Activated CD4-positive, alpha-beta memory T cell treated with anti-CD3 and anti-CD28 coated beads, Interleukin-2, amount 10 ng/mL, durations not matched to agents 7 days and 5 days (primary cell): ENCODE results near the gene OPA1. TPM values are rescaled to one million over a fixed set of nuclear protein-coding genes. Genes with fewer than 3 reads are reported as not detected.

Experiments used
- CTCF ChIA-PET: fragments of 350-600 bp; sonication (Branson Sonifier 250); formaldehyde crosslinking; loops from one replicate; lab custom pipeline; 2021; ENCODE audit warnings: antibody characterized with exemption, inconsistent platforms; lab: Charles Lee
- POLR2A ChIA-PET: fragments of 350-600 bp; sonication (Branson Sonifier 250); formaldehyde crosslinking; loops from one replicate; lab custom pipeline; 2021; ENCODE audit warnings: antibody characterized with exemption; lab: Charles Lee
- DNase-seq: peaks from one replicate; pipeline ENCODE4 v3.0.0-alpha.2; 2020
- H3K27ac Mint-ChIP-seq: one replicate; pipeline ENCODE4 v1.8.0; 2021; ENCODE audit warnings: mild to moderate bottlenecking, mixed read lengths
- H3K27me3 Mint-ChIP-seq: one replicate; pipeline ENCODE4 v1.8.0; 2021; ENCODE audit warnings: mixed read lengths
- H3K36me3 Mint-ChIP-seq: one replicate; pipeline ENCODE4 v1.8.0; 2021; ENCODE audit warnings: low read depth, mixed read lengths
- H3K4me1 Mint-ChIP-seq: one replicate; pipeline ENCODE4 v1.8.0; 2021; ENCODE audit warnings: mixed read lengths
- H3K4me3 Mint-ChIP-seq: one replicate; pipeline ENCODE4 v1.8.0; 2021; ENCODE audit warnings: mild to moderate bottlenecking, mixed read lengths
- H3K9me3 Mint-ChIP-seq: one replicate; pipeline ENCODE4 v1.8.0; 2021; ENCODE audit warnings: mixed read lengths
- total RNA-seq, 2 experiments: library from RNA; stranded (reverse); gene quantifications; one replicate each; pipeline ENCODE4 v1.2.3, GENCODE V29; 2021

OPA1 gene
- total RNA-seq, 2 experiments from 2014 or later, result 61.0 to 66.4 TPM

DNA sequence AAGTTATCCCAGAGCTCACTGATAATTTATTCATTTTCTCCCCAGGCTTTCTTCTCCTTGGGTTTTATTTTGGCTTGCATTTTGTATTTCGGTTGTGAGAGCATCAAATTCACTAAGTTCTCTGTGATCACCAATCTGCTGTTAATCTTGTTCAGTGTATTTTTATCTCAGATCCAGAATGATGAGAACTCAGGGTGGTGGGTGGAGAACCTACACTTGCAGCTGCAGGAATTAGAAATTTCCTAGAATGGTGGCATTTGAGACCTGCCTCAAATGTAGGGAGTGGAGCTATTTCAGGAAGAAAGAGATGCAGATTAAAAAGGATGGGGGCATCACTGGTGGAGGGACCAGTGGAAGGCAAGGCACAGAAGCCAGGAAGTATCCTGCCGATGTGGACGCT lies 129.6 kb downstream of the OPA1 start:
- ChIA-PET CTCF (no interaction called here), POLR2A (no interaction called here)
- Mint-ChIP-seq H3K9me3 (peaks cover 2% of the 10 kb centered on the region), H3K4me1 (no peaks in the 10 kb centered on the region), H3K27me3 (peaks cover 7% of the 10 kb centered on the region), H3K36me3 (no peaks in the 10 kb centered on the region), H3K4me3 (no peak overlapping the region), H3K27ac (no peak overlapping the region)
- DNase-seq, result no peak

DNA sequence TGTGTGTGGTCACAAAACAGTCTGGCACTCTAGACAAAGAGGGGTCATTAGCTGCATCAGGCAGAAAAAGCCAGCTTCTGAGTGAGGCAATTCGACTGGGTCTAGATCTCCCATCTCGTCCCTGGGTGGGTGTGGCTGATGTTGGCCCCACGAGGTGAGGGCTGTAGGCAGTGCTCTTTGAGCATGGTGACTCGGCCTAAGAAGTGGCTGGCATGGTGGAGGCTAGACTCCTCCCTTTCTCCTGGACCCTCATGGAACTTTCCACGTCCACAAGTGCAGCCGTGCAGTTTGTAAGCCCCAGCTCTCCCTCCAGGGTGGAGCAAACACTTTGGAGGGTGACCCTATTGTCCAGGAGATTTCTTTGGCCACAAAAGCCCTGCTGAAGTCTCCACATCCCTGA lies 134.1 kb downstream of the OPA1 start:
- no peaks in the 10 kb centered on the region for H3K4me1 Mint-ChIP-seq
- DNase-seq, result no peak
- ChIA-PET POLR2A (interaction anchor here (0.6 kb wide), 1 partner anchor 706 kb away, joined by 3 read pairs; no protein-coding TSS in a partner anchor), CTCF (interaction anchor here (0.8 kb wide), 2 partner anchors 12 to 56 kb away, joined by 3 read pairs; no protein-coding TSS in a partner anchor)
- H3K9me3 Mint-ChIP-seq, result no peaks in the 10 kb centered on the region
- H3K27me3 Mint-ChIP-seq, result peaks cover 7% of the 10 kb centered on the region
- H3K4me3 Mint-ChIP-seq, result no peak overlapping the region
- no peak overlapping the region for H3K27ac Mint-ChIP-seq
- H3K36me3 Mint-ChIP-seq, result no peaks in the 10 kb centered on the region

DNA sequence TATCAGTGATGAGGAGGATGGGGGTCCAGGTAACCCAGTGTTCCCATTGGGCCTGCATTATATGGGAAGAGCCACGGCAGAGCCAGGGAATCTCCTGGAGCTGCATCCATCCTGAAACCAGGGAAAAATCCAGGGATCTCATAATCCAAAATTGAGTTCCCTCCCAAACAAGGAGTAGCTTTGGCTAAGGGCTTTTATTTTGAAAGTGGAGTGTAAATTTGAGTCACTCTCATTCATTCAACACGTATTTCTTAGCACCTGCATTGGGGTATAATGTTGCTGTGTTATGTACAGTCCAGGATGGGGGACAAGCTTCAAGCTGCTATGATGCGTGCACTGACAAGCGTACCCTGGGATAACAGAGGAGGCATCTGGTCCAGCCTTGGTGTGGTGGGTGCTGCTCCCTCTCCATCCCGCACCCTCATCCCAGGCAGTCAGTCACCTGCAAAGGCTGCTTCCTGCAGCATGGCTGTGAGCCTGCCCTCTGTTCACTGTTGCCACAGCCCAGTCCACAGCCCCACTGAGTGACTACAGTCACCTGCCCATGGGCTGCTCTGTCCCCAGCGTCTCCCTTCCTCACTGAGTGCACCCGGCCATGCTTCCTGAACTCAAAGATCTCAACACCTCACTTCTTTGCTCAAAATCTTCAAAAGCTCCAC lies 135.6 kb downstream of the OPA1 start:
- H3K27ac Mint-ChIP-seq, result no peak overlapping the region

DNA sequence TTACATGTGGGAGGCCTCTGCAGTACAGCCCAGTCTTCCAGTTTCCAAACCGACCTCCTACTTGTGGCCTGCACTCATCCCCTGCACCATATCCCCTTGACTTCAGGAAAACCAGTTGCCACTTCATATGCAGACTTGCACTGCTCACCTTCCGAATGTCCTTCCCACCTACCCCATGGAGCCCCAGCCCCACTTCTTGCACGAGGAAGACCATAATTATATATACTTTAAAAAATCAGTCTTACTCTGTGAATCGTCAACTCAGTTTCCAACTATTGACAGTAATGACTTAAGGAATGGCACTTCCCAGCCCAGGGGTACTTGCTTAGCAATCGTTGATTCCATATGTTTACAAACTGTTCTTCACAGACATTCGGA lies 136.1 kb downstream of the OPA1 start:
- ChIA-PET CTCF (no interaction called here), POLR2A (no interaction called here)
- H3K4me3 Mint-ChIP-seq, result no peak overlapping the region
- no peaks in the 10 kb centered on the region for H3K4me1 Mint-ChIP-seq
- H3K36me3 Mint-ChIP-seq, result no peaks in the 10 kb centered on the region
- H3K27me3 Mint-ChIP-seq, result peaks cover 6% of the 10 kb centered on the region
- no peak overlapping the region for H3K27ac Mint-ChIP-seq
- DNase-seq, result no peak
- H3K9me3 Mint-ChIP-seq, result no peaks in the 10 kb centered on the region

More for the DNA sequence above, 135.6 kb downstream of the OPA1 start:
- Mint-ChIP-seq H3K9me3 (no peaks in the 10 kb centered on the region), H3K4me3 (no peak overlapping the region), H3K36me3 (no peaks in the 10 kb centered on the region), H3K4me1 (no peaks in the 10 kb centered on the region), H3K27me3 (peaks cover 7% of the 10 kb centered on the region)
- ChIA-PET POLR2A (no interaction called here), CTCF (no interaction called here)
- no peak for DNase-seq

DNA sequence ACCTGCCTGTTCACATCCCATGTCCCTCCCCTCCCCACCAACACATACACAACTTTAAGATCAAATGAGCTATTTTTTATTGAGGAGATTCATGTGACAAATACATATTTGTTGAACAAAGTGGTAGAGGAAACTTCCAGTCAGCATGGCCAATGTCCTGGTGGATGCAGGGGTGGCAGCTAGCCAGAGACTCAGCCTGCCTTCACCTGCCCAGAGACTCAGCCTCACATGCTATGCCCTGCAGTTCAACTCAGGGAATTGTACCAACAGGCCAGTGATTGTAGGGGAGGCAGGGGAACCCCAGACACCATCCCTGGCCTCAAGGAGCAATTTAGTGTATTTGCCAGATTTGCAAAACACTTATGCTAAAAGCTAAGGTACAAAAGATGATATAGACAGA lies 136.6 kb downstream of the OPA1 start:
- Mint-ChIP-seq H3K4me3 (no peak overlapping the region), H3K4me1 (no peaks in the 10 kb centered on the region), H3K9me3 (no peaks in the 10 kb centered on the region), H3K27me3 (peaks cover 6% of the 10 kb centered on the region), H3K27ac (no peak overlapping the region), H3K36me3 (no peaks in the 10 kb centered on the region)
- ChIA-PET POLR2A (no interaction called here), CTCF (no interaction called here)
- no peak for DNase-seq

DNA sequence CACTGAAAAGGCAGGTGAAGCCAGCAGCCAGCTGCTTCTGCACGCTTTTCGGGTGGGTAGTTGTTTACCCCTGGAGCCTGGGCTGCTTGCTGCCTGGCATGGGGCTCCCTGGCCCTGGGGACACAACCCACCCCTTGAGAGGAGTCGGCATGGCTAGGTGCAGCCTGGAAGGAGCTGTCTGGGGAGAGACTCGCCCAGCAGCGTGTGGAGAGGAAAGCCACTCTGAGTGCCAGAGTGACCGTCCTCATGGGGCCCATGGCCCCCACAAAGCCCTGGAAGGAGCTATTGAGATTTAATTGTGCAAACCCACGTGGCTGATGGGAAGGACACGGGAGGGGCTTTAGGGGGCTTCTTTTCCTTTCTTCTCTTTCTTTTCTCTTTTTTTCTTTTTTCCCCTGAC lies 137.5 kb downstream of the OPA1 start:
- Mint-ChIP-seq H3K4me3 (no peak overlapping the region), H3K27ac (no peak overlapping the region), H3K27me3 (peaks cover 6% of the 10 kb centered on the region), H3K36me3 (no peaks in the 10 kb centered on the region), H3K9me3 (no peaks in the 10 kb centered on the region), H3K4me1 (no peaks in the 10 kb centered on the region)
- CTCF ChIA-PET, result no interaction called here
- POLR2A ChIA-PET, result no interaction called here
- no peak for DNase-seq

DNA sequence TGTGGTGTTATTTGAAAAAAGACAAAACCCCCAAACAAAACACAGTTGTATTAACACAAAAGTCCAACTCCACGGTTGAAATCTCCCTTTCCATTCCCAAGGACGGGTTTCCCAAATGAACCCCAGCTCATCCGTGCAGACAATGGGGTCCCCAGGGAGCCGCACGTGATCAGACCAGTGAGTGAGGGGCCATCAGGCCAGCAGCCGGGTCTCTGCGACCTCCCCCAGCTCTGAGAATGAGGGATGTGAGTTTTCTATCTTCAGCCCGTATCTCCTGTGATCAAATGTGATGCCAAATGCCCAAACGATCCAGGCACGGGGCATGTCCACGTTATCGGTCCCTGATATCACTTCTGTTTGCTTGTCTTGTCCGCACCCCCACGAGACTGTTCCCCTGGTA lies 138.0 kb downstream of the OPA1 start:
- H3K36me3 Mint-ChIP-seq, result no peaks in the 10 kb centered on the region
- no peaks in the 10 kb centered on the region for H3K4me1 Mint-ChIP-seq
- ChIA-PET CTCF (no interaction called here), POLR2A (no interaction called here)
- no peak for DNase-seq
- H3K27ac Mint-ChIP-seq, result no peak overlapping the region
- peaks cover 6% of the 10 kb centered on the region for H3K27me3 Mint-ChIP-seq
- no peaks in the 10 kb centered on the region for H3K9me3 Mint-ChIP-seq
- H3K4me3 Mint-ChIP-seq, result no peak overlapping the region

DNA sequence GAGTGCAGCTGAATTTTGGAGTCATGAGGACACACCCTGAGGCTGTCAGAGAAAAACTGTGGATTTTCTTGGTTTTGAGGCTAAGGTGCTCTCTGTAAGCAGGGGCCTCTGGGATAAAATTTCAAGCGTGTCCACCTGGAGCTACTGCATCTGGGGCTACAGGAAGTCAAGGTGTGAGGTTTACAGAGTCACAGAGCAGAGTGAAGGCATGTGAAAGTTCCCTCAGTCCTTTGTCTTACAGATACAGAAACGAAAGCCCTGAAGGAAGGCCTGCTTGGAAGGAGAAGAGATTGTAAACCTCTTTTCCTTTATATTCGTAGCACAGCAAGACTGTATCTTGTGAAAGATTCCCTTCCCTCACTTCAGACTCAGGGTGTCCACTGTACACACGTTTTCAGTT lies 138.6 kb downstream of the OPA1 start:
- no peaks in the 10 kb centered on the region for H3K4me1 Mint-ChIP-seq
- DNase-seq, result no peak
- ChIA-PET CTCF (no interaction called here), POLR2A (no interaction called here)
- no peak overlapping the region for H3K27ac Mint-ChIP-seq
- H3K36me3 Mint-ChIP-seq, result no peaks in the 10 kb centered on the region
- peaks cover 6% of the 10 kb centered on the region for H3K27me3 Mint-ChIP-seq
- H3K9me3 Mint-ChIP-seq, result no peaks in the 10 kb centered on the region
- H3K4me3 Mint-ChIP-seq, result no peak overlapping the region

DNA sequence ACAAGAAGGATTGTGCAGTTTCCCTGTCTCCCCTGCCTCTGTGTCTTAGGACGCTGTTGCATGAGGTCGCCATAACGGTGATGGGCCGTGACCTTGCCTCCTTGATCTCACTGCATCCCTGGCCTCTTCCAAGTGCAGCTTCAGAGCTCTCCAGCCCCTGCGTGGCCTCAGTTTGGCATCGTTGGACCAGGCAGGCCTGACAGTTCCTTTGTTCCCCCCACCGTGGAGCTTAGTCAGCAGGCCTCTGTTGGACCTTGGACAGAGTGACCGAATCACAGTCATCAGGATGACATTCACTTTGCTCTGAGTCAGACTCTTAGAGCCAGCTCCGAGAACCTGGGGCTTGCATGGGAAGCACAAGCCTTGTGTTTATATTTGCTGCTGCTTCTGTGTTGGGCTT lies 139.4 kb downstream of the OPA1 start:
- ChIA-PET POLR2A (no interaction called here), CTCF (no interaction called here)
- no peaks in the 10 kb centered on the region for H3K4me1 Mint-ChIP-seq
- peaks cover 6% of the 10 kb centered on the region for H3K27me3 Mint-ChIP-seq
- no peak overlapping the region for H3K27ac Mint-ChIP-seq
- H3K36me3 Mint-ChIP-seq, result no peaks in the 10 kb centered on the region
- DNase-seq, result no peak
- H3K9me3 Mint-ChIP-seq, result no peaks in the 10 kb centered on the region
- no peak overlapping the region for H3K4me3 Mint-ChIP-seq

DNA sequence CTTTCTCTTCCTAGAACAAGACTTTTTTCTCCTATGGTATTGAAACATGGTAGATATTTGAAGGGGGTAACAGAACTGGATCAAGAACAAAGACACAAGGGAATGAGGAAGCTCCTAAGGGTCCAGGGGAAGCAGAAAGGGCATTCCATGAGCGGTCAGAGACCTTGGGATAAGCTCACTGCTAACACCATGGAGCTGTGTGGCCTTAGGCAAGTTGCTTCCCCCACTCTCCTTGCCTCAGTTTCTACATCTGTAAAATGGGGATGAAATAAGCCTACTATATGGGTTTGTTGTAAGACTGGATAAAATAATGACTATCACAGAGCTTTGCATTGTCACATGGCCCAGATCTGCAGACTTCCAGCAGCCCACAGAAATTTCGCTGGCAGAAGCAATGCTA lies 139.8 kb downstream of the OPA1 start:
- POLR2A ChIA-PET, result no interaction called here
- H3K36me3 Mint-ChIP-seq, result no peaks in the 10 kb centered on the region
- CTCF ChIA-PET, result no interaction called here
- no peaks in the 10 kb centered on the region for H3K4me1 Mint-ChIP-seq
- no peak overlapping the region for H3K27ac Mint-ChIP-seq
- H3K27me3 Mint-ChIP-seq, result peaks cover 6% of the 10 kb centered on the region
- DNase-seq, result no peak
- H3K4me3 Mint-ChIP-seq, result no peak overlapping the region
- H3K9me3 Mint-ChIP-seq, result no peaks in the 10 kb centered on the region

DNA sequence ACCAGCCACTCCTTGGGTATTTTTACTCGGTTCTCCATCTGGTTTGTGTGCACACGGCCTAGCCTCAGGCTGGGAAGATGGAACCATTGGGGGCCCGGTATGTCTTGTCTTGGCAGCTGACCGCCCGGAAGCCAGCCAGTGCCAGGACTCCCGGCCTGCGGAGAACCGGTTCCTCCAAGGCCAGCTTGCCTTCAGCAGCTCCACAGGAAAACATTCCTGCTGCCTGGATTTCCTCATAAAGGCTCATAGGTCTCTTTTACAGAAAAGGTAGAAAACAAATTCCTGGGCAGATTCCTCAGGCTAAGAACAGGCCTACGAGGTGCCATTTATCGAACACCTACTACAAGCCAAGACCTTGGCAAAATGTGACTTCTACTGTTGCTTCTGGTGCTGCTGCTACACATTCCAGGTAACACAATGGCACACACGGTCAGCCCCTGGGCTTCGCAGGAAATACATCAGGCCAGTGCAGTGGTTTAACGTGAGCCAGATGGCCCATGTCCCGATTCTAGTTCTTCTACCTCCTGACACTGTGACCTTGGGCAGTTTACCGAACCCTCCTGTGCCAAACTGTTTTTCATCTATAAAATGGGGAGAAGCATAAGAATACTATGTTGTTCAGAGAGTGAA lies 141.8 kb downstream of the OPA1 start:
- H3K27ac Mint-ChIP-seq, result no peak overlapping the region
- H3K36me3 Mint-ChIP-seq, result no peaks in the 10 kb centered on the region
- no peaks in the 10 kb centered on the region for H3K4me1 Mint-ChIP-seq
- H3K4me3 Mint-ChIP-seq, result no peak overlapping the region
- CTCF ChIA-PET, result no interaction called here
- DNase-seq, result no peak
- POLR2A ChIA-PET, result no interaction called here
- H3K9me3 Mint-ChIP-seq, result no peaks in the 10 kb centered on the region
- peaks cover 12% of the 10 kb centered on the region for H3K27me3 Mint-ChIP-seq

DNA sequence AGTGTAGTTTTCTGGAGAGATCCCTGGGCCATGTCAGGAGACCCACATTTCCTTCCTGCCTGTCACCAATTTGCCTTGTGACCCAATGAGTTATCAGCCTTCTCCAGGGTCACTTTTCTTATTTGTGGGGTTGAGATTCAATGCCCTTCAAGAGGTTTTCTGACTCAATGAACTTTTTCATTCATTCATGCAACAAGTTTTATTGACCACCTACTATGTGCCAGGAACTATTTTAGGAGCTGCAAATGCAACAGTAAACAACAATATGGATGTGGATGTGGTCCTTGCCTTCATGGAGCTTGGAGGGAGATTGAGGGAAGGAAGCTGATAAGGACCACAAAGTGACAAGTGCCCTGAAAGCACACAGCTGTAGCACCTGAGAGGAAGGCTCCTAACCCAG lies 142.8 kb downstream of the OPA1 start:
- Mint-ChIP-seq H3K27ac (no peak overlapping the region), H3K36me3 (no peaks in the 10 kb centered on the region), H3K9me3 (no peaks in the 10 kb centered on the region), H3K4me3 (no peak overlapping the region), H3K27me3 (peaks cover 18% of the 10 kb centered on the region), H3K4me1 (no peaks in the 10 kb centered on the region)
- CTCF ChIA-PET, result no interaction called here
- DNase-seq, result no peak
- POLR2A ChIA-PET, result no interaction called here

DNA sequence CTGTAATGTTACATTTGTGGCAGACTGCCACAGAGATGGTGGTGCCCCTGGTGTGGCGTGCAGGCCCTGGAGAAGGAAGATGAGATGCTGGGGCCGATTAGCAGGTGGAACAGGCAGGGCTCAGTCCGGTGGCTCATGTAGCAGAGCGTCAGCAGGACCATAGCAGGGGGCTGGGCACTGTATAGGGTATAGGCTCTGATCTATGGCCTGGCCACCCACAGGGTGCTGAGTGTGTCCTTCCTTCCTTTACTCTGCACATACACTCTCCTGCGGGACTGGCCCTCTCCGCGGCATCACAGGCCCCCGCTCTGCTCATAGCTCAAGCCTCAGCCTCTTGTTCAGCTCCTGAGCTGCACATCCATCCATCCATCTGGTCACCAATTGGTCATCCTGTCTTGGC lies 143.6 kb downstream of the OPA1 start:
- CTCF ChIA-PET, result no interaction called here
- no peaks in the 10 kb centered on the region for H3K36me3 Mint-ChIP-seq
- H3K4me1 Mint-ChIP-seq, result no peaks in the 10 kb centered on the region

DNA sequence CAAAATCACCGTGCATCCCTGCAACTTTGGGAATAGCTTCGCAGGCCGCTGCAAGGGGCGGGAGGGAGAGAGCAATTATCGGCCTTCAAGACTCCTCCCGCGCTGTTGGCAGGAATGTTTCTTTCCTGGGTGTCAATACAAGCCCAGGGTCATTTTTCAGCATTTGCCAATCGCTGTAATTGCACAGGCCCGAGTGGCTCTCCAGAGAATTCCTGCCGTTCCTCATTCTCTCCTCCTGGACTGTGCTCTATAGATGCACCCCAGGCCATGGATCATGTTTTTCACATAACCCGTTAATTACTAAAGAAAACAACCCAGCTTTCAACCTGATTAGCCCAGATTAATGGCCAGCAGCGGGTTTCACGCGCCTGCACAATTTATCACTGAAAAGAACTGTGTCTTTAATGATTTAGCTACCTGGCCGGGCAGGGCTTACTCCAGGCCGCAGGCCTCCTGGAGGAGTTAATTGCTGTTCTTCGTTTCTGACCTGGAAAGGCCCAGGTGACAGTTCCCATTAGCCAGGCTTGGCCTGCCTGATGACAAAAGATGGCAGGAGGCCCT lies 144.3 kb downstream of the OPA1 start:
- peaks cover 21% of the 10 kb centered on the region for H3K27me3 Mint-ChIP-seq
- H3K9me3 Mint-ChIP-seq, result no peaks in the 10 kb centered on the region
- H3K27ac Mint-ChIP-seq, result no peak overlapping the region
- H3K4me1 Mint-ChIP-seq, result no peaks in the 10 kb centered on the region
- no peak overlapping the region for H3K4me3 Mint-ChIP-seq
- ChIA-PET POLR2A (no interaction called here), CTCF (no interaction called here)
- no peak for DNase-seq
- no peaks in the 10 kb centered on the region for H3K36me3 Mint-ChIP-seq

More for the DNA sequence above, 143.6 kb downstream of the OPA1 start:
- H3K4me3 Mint-ChIP-seq, result no peak overlapping the region
- no peaks in the 10 kb centered on the region for H3K9me3 Mint-ChIP-seq
- H3K27me3 Mint-ChIP-seq, result peaks cover 18% of the 10 kb centered on the region
- no peak for DNase-seq
- POLR2A ChIA-PET, result no interaction called here
- no peak overlapping the region for H3K27ac Mint-ChIP-seq
